PC-9 (cell line): ENCODE data around the gene RBM45.

Source experiments
- EZH2 ChIP-seq: fragments of 200-600 bp; sonication (generic); IDR thresholded peaks from 2 replicates; pipeline ENCODE4 v1.8.0; 2017; ENCODE audit warnings: antibody characterized with exemption, low read depth
- TF ChIP-seq, protein P1 (sequence below): fragments of 200-600 bp; sonication (generic); conservative IDR thresholded peaks from 2 replicates; pipeline ENCODE4 v1.6.1; 2017; ENCODE audit warnings: mixed run types, antibody characterized with exemption, mild to moderate bottlenecking, moderate library complexity

DNA sequence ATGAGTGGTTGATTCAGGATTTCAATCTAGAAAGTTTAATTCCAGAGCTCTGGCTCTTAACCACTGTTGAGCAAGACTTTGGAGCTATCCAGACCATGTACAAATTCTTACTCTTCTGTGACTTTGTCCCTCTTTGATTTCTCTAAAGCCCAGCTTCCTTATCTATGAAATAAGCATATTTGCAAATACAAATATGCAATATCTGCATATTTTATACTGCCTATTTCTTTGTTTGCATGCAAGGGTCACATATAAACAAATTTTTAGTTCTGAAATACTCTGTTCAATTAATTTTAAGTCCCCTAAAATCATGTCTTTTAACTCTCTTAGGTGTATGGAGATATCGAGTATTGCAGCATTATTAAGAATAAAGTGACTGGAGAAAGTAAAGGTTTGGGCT is 5.5 kb downstream of the RBM45 start:
- TF ChIP-seq, protein P1, sequence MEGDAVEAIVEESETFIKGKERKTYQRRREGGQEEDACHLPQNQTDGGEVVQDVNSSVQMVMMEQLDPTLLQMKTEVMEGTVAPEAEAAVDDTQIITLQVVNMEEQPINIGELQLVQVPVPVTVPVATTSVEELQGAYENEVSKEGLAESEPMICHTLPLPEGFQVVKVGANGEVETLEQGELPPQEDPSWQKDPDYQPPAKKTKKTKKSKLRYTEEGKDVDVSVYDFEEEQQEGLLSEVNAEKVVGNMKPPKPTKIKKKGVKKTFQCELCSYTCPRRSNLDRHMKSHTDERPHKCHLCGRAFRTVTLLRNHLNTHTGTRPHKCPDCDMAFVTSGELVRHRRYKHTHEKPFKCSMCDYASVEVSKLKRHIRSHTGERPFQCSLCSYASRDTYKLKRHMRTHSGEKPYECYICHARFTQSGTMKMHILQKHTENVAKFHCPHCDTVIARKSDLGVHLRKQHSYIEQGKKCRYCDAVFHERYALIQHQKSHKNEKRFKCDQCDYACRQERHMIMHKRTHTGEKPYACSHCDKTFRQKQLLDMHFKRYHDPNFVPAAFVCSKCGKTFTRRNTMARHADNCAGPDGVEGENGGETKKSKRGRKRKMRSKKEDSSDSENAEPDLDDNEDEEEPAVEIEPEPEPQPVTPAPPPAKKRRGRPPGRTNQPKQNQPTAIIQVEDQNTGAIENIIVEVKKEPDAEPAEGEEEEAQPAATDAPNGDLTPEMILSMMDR, result no peak
- no peak for TF ChIP-seq EZH2
